Measurements from ENCODE around the gene SRGAP3.

The SRGAP3 gene

DNA sequence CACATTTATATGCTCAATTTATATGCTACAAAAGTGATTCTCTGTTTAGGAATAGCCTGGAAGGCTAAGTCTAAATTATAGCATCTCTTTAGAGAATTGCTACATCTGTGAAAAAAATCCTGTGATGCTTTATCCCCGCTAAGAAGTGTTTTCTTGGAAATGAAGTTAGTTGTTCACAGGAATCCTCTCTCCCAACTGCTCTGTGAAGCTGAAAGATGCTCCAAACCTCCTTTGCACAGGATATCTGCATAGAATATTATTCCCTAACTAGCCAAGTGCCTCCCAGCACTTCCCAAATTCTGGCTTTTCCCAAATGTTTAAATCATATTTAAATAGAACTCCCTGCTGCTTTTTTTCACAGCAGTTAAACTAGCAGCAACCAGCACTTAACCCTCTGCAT, 132.2 kb downstream of the SRGAP3 start:
- no peak for ATAC-seq
- TF ChIP-seq CSDC2 (CRISPR knock-in tag; IDR thresholded peaks at IDR 0.05) (no peak), POU6F1 (CRISPR knock-in tag; IDR thresholded peaks at IDR 0.05; ENCODE audit: borderline replicate concordance, low read depth) (no peak), ZFP30 (CRISPR knock-in tag; IDR thresholded peaks at IDR 0.05) (no peak), ZNF8 (CRISPR knock-in tag; IDR thresholded peaks at IDR 0.05) (no peak), RARB (CRISPR knock-in tag; IDR thresholded peaks at IDR 0.05) (no peak), TOX (CRISPR knock-in tag; IDR thresholded peaks at IDR 0.05; ENCODE audit: borderline replicate concordance) (no peak), OSR1 (CRISPR knock-in tag; IDR thresholded peaks at IDR 0.05) (no peak), PPARA (CRISPR knock-in tag; IDR thresholded peaks at IDR 0.05; ENCODE audit: borderline replicate concordance) (no peak), GLIS3 (CRISPR knock-in tag; IDR thresholded peaks at IDR 0.05) (no peak), ZNF565 (CRISPR knock-in tag; conservative IDR thresholded peaks at IDR 0.05; ENCODE audit: low read depth) (no peak), ARNTL (CRISPR knock-in tag; IDR thresholded peaks at IDR 0.05; ENCODE audit: borderline replicate concordance, low read depth) (no peak), CSRNP3 (CRISPR knock-in tag; IDR thresholded peaks at IDR 0.05) (no peak), SNAI2 (CRISPR knock-in tag; IDR thresholded peaks at IDR 0.05) (no peak), TCF4 (CRISPR knock-in tag; IDR thresholded peaks at IDR 0.05; ENCODE audit: borderline replicate concordance) (no peak), ESRRG (CRISPR knock-in tag; IDR thresholded peaks at IDR 0.05) (no peak), ISL1 (CRISPR knock-in tag; IDR thresholded peaks at IDR 0.05) (no peak), ZFP3 (CRISPR knock-in tag; IDR thresholded peaks at IDR 0.05) (no peak), ZC3H10 (CRISPR knock-in tag; IDR thresholded peaks at IDR 0.05) (no peak)
- TF ChIP-seq, protein P1, sequence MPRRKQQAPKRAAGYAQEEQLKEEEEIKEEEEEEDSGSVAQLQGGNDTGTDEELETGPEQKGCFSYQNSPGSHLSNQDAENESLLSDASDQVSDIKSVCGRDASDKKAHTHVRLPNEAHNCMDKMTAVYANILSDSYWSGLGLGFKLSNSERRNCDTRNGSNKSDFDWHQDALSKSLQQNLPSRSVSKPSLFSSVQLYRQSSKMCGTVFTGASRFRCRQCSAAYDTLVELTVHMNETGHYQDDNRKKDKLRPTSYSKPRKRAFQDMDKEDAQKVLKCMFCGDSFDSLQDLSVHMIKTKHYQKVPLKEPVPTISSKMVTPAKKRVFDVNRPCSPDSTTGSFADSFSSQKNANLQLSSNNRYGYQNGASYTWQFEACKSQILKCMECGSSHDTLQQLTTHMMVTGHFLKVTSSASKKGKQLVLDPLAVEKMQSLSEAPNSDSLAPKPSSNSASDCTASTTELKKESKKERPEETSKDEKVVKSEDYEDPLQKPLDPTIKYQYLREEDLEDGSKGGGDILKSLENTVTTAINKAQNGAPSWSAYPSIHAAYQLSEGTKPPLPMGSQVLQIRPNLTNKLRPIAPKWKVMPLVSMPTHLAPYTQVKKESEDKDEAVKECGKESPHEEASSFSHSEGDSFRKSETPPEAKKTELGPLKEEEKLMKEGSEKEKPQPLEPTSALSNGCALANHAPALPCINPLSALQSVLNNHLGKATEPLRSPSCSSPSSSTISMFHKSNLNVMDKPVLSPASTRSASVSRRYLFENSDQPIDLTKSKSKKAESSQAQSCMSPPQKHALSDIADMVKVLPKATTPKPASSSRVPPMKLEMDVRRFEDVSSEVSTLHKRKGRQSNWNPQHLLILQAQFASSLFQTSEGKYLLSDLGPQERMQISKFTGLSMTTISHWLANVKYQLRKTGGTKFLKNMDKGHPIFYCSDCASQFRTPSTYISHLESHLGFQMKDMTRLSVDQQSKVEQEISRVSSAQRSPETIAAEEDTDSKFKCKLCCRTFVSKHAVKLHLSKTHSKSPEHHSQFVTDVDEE (CRISPR knock-in tag; IDR thresholded peaks at IDR 0.05), result no peak
- TF ChIP-seq, protein P2, sequence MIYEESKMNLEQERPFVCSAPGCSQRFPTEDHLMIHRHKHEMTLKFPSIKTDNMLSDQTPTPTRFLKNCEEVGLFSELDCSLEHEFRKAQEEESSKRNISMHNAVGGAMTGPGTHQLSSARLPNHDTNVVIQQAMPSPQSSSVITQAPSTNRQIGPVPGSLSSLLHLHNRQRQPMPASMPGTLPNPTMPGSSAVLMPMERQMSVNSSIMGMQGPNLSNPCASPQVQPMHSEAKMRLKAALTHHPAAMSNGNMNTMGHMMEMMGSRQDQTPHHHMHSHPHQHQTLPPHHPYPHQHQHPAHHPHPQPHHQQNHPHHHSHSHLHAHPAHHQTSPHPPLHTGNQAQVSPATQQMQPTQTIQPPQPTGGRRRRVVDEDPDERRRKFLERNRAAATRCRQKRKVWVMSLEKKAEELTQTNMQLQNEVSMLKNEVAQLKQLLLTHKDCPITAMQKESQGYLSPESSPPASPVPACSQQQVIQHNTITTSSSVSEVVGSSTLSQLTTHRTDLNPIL (CRISPR knock-in tag; IDR thresholded peaks at IDR 0.05; ENCODE audit: low read depth), result no peak

DNA sequence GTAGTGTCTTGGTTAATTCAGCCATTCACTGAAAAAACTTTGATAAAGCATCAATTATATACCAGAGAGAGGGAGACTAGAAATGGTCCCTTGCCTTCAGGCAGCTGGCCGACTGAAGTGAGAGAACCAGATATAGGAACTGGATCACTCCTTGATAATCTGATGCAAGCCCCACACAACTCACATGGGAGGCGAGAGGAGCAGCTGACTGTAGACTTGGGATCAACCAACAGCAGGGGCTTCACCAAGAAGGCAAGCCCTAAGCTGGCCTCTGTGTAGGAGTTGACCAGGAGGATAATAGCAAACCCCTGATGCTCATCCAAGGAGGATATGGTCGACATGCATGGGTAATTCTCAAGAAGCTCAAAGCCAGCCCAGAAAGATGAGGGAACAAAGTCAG, 133.1 kb downstream of the SRGAP3 start:
- TF ChIP-seq ESRRG (CRISPR knock-in tag; IDR thresholded peaks at IDR 0.05), result no peak
- no peak for TF ChIP-seq SNAI2 (CRISPR knock-in tag; IDR thresholded peaks at IDR 0.05)
- no peak for TF ChIP-seq ARNTL (CRISPR knock-in tag; IDR thresholded peaks at IDR 0.05; ENCODE audit: borderline replicate concordance, low read depth)
- TF ChIP-seq, protein P3, sequence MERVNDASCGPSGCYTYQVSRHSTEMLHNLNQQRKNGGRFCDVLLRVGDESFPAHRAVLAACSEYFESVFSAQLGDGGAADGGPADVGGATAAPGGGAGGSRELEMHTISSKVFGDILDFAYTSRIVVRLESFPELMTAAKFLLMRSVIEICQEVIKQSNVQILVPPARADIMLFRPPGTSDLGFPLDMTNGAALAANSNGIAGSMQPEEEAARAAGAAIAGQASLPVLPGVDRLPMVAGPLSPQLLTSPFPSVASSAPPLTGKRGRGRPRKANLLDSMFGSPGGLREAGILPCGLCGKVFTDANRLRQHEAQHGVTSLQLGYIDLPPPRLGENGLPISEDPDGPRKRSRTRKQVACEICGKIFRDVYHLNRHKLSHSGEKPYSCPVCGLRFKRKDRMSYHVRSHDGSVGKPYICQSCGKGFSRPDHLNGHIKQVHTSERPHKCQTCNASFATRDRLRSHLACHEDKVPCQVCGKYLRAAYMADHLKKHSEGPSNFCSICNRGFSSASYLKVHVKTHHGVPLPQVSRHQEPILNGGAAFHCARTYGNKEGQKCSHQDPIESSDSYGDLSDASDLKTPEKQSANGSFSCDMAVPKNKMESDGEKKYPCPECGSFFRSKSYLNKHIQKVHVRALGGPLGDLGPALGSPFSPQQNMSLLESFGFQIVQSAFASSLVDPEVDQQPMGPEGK (CRISPR knock-in tag; IDR thresholded peaks at IDR 0.05; ENCODE audit: borderline replicate concordance), result no peak
- TF ChIP-seq TOX (CRISPR knock-in tag; IDR thresholded peaks at IDR 0.05; ENCODE audit: borderline replicate concordance), result no peak
- no peak for TF ChIP-seq ZFP30 (CRISPR knock-in tag; IDR thresholded peaks at IDR 0.05)
- no peak for TF ChIP-seq POU6F1 (CRISPR knock-in tag; IDR thresholded peaks at IDR 0.05; ENCODE audit: borderline replicate concordance, low read depth)
- no peak for TF ChIP-seq ZC3H10 (CRISPR knock-in tag; IDR thresholded peaks at IDR 0.05)
- TF ChIP-seq BACH2 (CRISPR knock-in tag; IDR thresholded peaks at IDR 0.05; ENCODE audit: borderline replicate concordance), result no peak
- TF ChIP-seq ZNF70 (CRISPR knock-in tag; IDR thresholded peaks at IDR 0.05), result no peak
- no peak for ATAC-seq
